Spleen (tissue), 11 donors: Measurements from ENCODE around the gene RFFL. TPM values are rescaled to one million over a fixed set of nuclear protein-coding genes. Genes with fewer than 3 reads are reported as not detected.
A peak's percentile ranks its signal among the peaks of the same experiment; 100 is the strongest.

Source experiments
- DNase-seq: peaks from one replicate; pipeline ENCODE4 v3.0.0-alpha.2; 2020
- H3K27ac ChIP-seq, 8 donors: fragments of 200-600 bp; sonication (generic) in 7 of 8; 1 replicate in 4 of 8; 2 replicates in 4 of 8; pipeline versions ENCODE4 v1.5.0 to v1.8.0; 2016 to 2021; ENCODE audit warnings: inconsistent platforms in 4 of 8, mild to moderate bottlenecking in 4 of 8, moderate library complexity in 1 of 8
- H3K27me3 ChIP-seq, 7 donors: fragments of 200-600 bp; sonication (generic) in 6 of 7; replicated peaks in 1 of 7; 1 replicate in 4 of 7; 2 replicates in 3 of 7; pipeline versions ENCODE4 v1.5.0 to v1.8.0; 2016 to 2021; ENCODE audit warnings: inconsistent platforms in 3 of 7, mild to moderate bottlenecking in 1 of 7
- H3K36me3 ChIP-seq, 6 donors: fragments of 200-600 bp; sonication (generic) in 5 of 6; 1 replicate in 4 of 6; 2 replicates in 2 of 6; pipeline versions ENCODE4 v1.5.0 to v1.8.0; 2016 to 2021; ENCODE audit warnings: inconsistent platforms in 2 of 6
- H3K4me1 ChIP-seq, 6 donors: fragments of 200-600 bp; sonication (generic) in 5 of 6; 1 replicate in 3 of 6; 2 replicates in 3 of 6; pipeline versions ENCODE4 v1.5.0 to v1.8.0; 2016 to 2021; ENCODE audit warnings: inconsistent platforms in 3 of 6
- H3K4me3 ChIP-seq, 8 donors: fragments of 200-600 bp; sonication (generic) in 7 of 8; 1 replicate in 4 of 8; 2 replicates in 4 of 8; pipeline versions ENCODE4 v1.5.0 to v1.8.0; 2016 to 2021; ENCODE audit warnings: inconsistent platforms in 4 of 8, mild to moderate bottlenecking in 4 of 8, moderate library complexity in 2 of 8
- H3K9me3 ChIP-seq, 8 donors: fragments of 200-600 bp; sonication (generic) in 7 of 8; 1 replicate in 4 of 8; 2 replicates in 4 of 8; pipeline versions ENCODE4 v1.5.0 to v1.8.0; 2016 to 2021; ENCODE audit warnings: inconsistent platforms in 4 of 8
- CTCF ChIP-seq, 11 experiments: fragments of 200-600 bp in 7 of 11; fragments of 450-650 bp in 4 of 11; sonication (generic) in 4 of 11; IDR thresholded peaks in 8 of 11; conservative IDR thresholded peaks in 3 of 11; 1 replicate in 7 of 11; 2 replicates in 4 of 11; pipeline versions ENCODE4 v1.4.0 to v1.8.0; 2016 to 2021; ENCODE audit warnings: antibody characterized with exemption in 11 of 11, inconsistent platforms in 4 of 11, mild to moderate bottlenecking in 1 of 11
- POLR2A ChIP-seq, 3 donors: fragments of 450-650 bp; IDR thresholded peaks; one replicate each; pipeline ENCODE4 v1.5.1; 2017; ENCODE audit warnings: antibody characterized with exemption in 3 of 3, mild to moderate bottlenecking in 1 of 3
- POLR2AphosphoS5 ChIP-seq, 3 donors: sonication (generic); formaldehyde crosslinking; IDR thresholded peaks; one replicate each; pipeline ENCODE4 v1.5.1; 2017; ENCODE audit warnings: antibody characterized with exemption in 3 of 3
- WGBS, 5 donors: extraction: QIAGEN DNeasy Blood & Tissue Kit in 3 of 5; methylation state at CpG; one replicate each; pipeline versions ENCODE4 v1.1.5 to v1.1.7; 2013 to 2018; 5-methylcytosine and 5-hydroxymethylcytosine counted together
- intact Hi-C: fragments of 100-400 bp; cut with DNase I; formaldehyde crosslinking; loops from one replicate; pipeline ENCODE4 v1.15.0; 2023; ENCODE audit warnings: low total_unique reads
- polyA plus RNA-seq, 3 donors: library from polyadenylated mRNA; stranded (reverse); fragments of 200-250 nt; gene quantifications; one replicate each; pipeline ENCODE4 v1.2.1, GENCODE V29; 2013
- total RNA-seq, 7 donors: library from RNA; depleted of rRNA in 3 of 7; stranded (reverse); fragments of >200 nt in 3 of 7; fragmentation: NEBNext Ultra II Directional in 4 of 7; extraction: Animal tissue kit (Norgen Biotek cat#: 25700) in 4 of 7; gene quantifications; one replicate each; pipeline versions ENCODE4 v1.1.0 to v1.2.1, GENCODE V29; 2016 to 2021
- donor health status: healthy with polysubstance abuse.
- donor health status: DM: no; HTN: no; CAD: no; lungs with moderate emphysema.
- donor health status: DM: no; HTN: no; CAD: no.
- donor health status: Bipolar disorder and iron deficiency.
- donor health status: healthy.
- donor health status: DM: no; HTN: no; CAD: no.
- donor health status: DM: yes; HTN: yes; CAD: no.

RFFL gene
- total and polyA plus RNA-seq, 10 donors = 5.7 to 39.7 (median 32.6) TPM

GRCh38 chr17:35073991-35074627 is 10.6 kb upstream of the RFFL start:
- H3K4me3 ChIP-seq = no peak overlapping the region
- WGBS, 5 donors = 61 to 78% (median 68%) methylated on average over 5 of the region's 5 CpGs
- H3K27ac ChIP-seq = peak overlapping the region in 4 of 8 donors; percentile 47 to 67 (median 61)
- H3K36me3 ChIP-seq = peaks cover 0 to 20% (median 0%) of the 10 kb centered on the region in 6 donors
- no peaks in the 10 kb centered on the region for H3K27me3 ChIP-seq
- no peak for DNase-seq
- intact Hi-C loops = no loop called here
- no peak for TF ChIP-seq CTCF (IDR thresholded peaks at IDR 0.05 in 8 of 11, conservative IDR thresholded peaks at IDR 0.05 in 3 of 11)
- TF ChIP-seq POLR2A (IDR thresholded peaks at IDR 0.05) = no peak
- TF ChIP-seq POLR2AphosphoS5 (IDR thresholded peaks at IDR 0.05) = no peak
- H3K9me3 ChIP-seq = no peaks in the 10 kb centered on the region
- peaks cover 3 to 79% (median 40%) of the 10 kb centered on the region in 6 donors for H3K4me1 ChIP-seq

GRCh38 chr17:35073183-35073790 is 9.8 kb upstream of the RFFL start:
- intact Hi-C loops = no loop called here
- H3K4me3 ChIP-seq = no peak overlapping the region
- peaks cover 4 to 87% (median 49%) of the 10 kb centered on the region in 6 donors for H3K4me1 ChIP-seq
- no peak for DNase-seq
- no peaks in the 10 kb centered on the region for H3K9me3 ChIP-seq
- no peaks in the 10 kb centered on the region for H3K27me3 ChIP-seq
- H3K36me3 ChIP-seq = peaks cover 0 to 26% (median 0%) of the 10 kb centered on the region in 6 donors
- H3K27ac ChIP-seq = peak overlapping the region in 4 of 8 donors; percentile 47 to 67 (median 61)
- TF ChIP-seq POLR2A (IDR thresholded peaks at IDR 0.05) (no peak), CTCF (IDR thresholded peaks at IDR 0.05 in 8 of 11, conservative IDR thresholded peaks at IDR 0.05 in 3 of 11) (no peak), POLR2AphosphoS5 (IDR thresholded peaks at IDR 0.05) (no peak)
- 63 to 77% (median 72%) methylated on average over 3 of the region's 3 CpGs for WGBS, 5 donors

- TF ChIP-seq POLR2AphosphoS5 (IDR thresholded peaks at IDR 0.05) (no peak), CTCF (IDR thresholded peaks at IDR 0.05 in 8 of 11, conservative IDR thresholded peaks at IDR 0.05 in 3 of 11) (no peak), POLR2A (IDR thresholded peaks at IDR 0.05) (no peak)
- WGBS, 5 donors = 68 to 83% (median 80%) methylated on average over 2 of the region's 2 CpGs
- peaks cover 7 to 97% (median 42%) of the 10 kb centered on the region in 6 donors for H3K4me1 ChIP-seq
- H3K27ac ChIP-seq = no peak overlapping the region
- H3K4me3 ChIP-seq = no peak overlapping the region
- DNase-seq = no peak
- no peaks in the 10 kb centered on the region for H3K27me3 ChIP-seq
- intact Hi-C loops = no loop called here
- no peaks in the 10 kb centered on the region for H3K9me3 ChIP-seq
- H3K36me3 ChIP-seq = peaks cover 0 to 29% (median 0%) of the 10 kb centered on the region in 6 donors
These were observed 5.8 kb upstream of the RFFL start for GRCh38 chr17:35069311-35069710.

GRCh38 chr17:35068249-35068648 is 4.7 kb upstream of the RFFL start:
- no peak for DNase-seq
- H3K9me3 ChIP-seq = no peaks in the 10 kb centered on the region
- no peak overlapping the region for H3K4me3 ChIP-seq
- H3K27me3 ChIP-seq = no peaks in the 10 kb centered on the region
- 91 to 95% (median 92%) methylated on average over 2 of the region's 2 CpGs for WGBS, 5 donors
- peaks cover 0 to 29% (median 0%) of the 10 kb centered on the region in 6 donors for H3K36me3 ChIP-seq
- TF ChIP-seq POLR2AphosphoS5 (IDR thresholded peaks at IDR 0.05) (no peak), POLR2A (IDR thresholded peaks at IDR 0.05) (no peak), CTCF (IDR thresholded peaks at IDR 0.05 in 8 of 11, conservative IDR thresholded peaks at IDR 0.05 in 3 of 11) (no peak)
- peaks cover 14 to 97% (median 41%) of the 10 kb centered on the region in 6 donors for H3K4me1 ChIP-seq
- intact Hi-C loops = no loop called here
- H3K27ac ChIP-seq = no peak overlapping the region
